AG10803 (cell line): ENCODE results near the gene DPM2.

Experiments used
- DNase-seq: peaks from one replicate; pipeline ENCODE4 v3.0.0; 2010; ENCODE audit warnings: low read depth
- H3K4me3 ChIP-seq: 2 replicates; pipeline ENCODE4 v1.5.1; 2011; ENCODE audit warnings: mild to moderate bottlenecking, low read length, control low read depth
- CTCF ChIP-seq: conservative IDR thresholded peaks from 2 replicates; pipeline ENCODE4 v1.5.1; 2011; ENCODE audit warnings: mild to moderate bottlenecking, low read length, control low read depth, inconsistent platforms

DPM2 gene

DNA sequence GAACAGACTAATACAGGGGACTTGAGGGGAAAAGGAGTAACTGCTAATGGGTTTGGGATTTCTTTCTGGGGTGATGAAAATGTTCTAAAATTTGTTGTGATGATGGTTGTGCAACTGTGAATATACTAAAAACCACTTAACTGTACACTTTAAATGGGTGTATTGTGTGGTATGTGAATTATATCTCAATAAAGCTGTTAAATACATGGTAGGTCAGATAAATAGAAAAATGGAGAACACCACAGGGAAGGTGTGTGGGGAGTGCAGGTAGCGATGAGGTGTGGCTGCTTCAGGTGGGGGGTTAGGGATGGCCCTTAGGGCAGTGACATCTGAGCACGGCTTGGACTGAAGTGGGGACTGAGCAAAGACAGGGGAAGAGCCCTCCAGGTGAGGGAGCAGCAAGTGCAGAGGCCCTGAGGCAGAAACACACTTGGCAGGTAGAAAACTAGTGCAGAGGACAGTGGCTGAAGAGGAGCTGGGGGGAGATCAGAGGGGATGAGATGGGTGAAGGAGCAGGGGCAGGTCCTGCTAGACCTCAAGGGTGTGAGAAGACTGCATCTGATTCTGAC, 22.3 kb upstream of the DPM2 start:
- no peak overlapping the region for H3K4me3 ChIP-seq
- no peak for DNase-seq
- no peak for TF ChIP-seq CTCF

DNA sequence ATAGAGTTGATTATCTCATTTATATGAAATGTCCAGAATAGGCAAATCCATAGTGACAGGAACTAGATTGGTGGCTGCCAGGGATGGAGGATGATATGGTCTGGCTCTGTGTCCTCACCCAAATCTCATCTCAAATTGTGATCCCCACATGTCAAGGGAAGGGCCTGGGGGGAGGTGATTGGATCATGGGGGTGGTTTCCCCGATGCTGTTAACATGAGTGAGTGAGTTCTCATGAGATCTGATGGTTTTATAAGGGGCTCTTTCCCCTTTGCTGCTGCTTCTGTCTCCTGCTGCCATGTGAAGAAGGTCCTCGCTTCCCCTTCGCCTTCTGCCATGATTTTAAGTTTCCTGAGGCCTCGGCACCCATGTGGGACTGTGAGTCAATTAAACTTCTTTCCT, 21.7 kb upstream of the DPM2 start:
- TF ChIP-seq CTCF: no peak
- H3K4me3 ChIP-seq: no peak overlapping the region
- DNase-seq: no peak

GRCh38 chr9:127958728-127959127, 21.1 kb upstream of the DPM2 start:
- no peak for TF ChIP-seq CTCF
- no peak for DNase-seq
- no peak overlapping the region for H3K4me3 ChIP-seq

DNA sequence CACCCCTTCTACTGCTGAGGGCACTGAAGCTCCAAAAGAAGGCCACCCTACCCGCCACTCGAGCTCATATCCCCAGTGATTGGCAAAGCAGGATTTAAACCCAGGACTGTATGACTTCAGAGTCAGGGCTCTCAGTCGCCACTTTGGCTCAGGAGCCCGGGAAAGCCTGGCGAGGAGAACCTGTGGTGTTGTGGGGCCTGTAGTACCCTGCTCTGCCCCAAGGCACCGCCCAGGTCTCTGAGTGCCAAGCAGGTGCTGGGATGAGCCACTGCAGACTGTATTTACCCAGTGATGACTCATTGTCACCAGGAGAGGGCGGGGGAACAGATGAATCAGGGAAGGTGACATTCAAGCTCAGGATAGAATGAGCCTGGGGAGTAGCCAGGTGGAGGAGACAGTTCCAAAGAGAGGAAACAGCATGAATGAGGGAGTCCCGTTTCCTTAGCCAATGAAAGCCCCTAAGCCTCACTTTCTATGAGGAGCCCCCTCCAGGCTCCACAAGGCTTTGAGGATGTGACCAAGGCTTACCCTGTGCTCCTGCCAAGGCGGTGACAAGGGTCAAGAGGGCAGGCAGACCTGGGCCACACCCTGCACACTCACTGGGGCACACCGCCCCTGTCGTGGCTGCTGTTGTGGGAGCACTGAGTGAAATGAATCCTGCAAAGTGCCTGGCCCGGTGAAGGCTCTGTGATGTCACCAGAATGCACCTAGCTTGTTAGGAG, 17.8 kb upstream of the DPM2 start:
- TF ChIP-seq CTCF: peak; percentile 29
- H3K4me3 ChIP-seq: no peak overlapping the region
- no peak for DNase-seq

- TF ChIP-seq CTCF: no peak
- H3K4me3 ChIP-seq: no peak overlapping the region
- DNase-seq: no peak
These were observed 17.2 kb upstream of the DPM2 start for GRCh38 chr9:127954831-127955293.

GRCh38 chr9:127953768-127954505, 16.3 kb upstream of the DPM2 start:
- no peak overlapping the region for H3K4me3 ChIP-seq

More at GRCh38 chr9:127953768-127954505, 16.3 kb upstream of the DPM2 start:
- DNase-seq: no peak
- no peak for TF ChIP-seq CTCF
